DOHH2 (cell line): ENCODE results near the gene LUZP1.

Experiments
- EZH2phosphoT487 ChIP-seq: fragments of 200-600 bp; sonication (generic); IDR thresholded peaks from 2 replicates; pipeline ENCODE4 v1.6.1; 2017; ENCODE audit warnings: borderline replicate concordance, mild to moderate bottlenecking, antibody characterized with exemption, low read length, moderate library complexity, mixed read lengths
- TF ChIP-seq, protein P1 (sequence below): fragments of 200-600 bp; sonication (generic); IDR thresholded peaks from one replicate; pipeline ENCODE4 v1.5.1; 2014; ENCODE audit warnings: antibody characterized with exemption, mild to moderate bottlenecking, low read depth, low read length; ENCODE audit not compliant: poor library complexity, severe bottlenecking

DNA sequence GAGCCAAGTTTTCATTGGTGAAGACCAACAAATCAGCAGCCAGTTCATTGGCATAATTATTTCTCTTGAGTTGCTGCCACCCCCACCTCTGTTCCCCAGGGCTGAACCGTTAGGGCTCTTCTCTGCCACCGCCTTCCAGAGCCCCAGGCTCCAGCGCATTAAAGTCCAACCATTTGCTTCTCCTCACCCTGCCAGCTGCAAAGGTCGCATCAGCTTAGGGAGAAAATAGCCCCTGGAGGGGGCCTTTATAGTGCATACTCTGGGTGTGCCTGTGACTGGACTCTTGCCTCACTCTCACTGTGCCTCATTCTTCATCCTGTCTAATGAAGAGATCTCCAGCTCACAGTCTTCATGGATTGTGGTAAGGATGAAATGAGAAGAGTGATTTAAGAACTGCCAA lies 99.0 kb downstream of the LUZP1 start:
- TF ChIP-seq, protein P1, sequence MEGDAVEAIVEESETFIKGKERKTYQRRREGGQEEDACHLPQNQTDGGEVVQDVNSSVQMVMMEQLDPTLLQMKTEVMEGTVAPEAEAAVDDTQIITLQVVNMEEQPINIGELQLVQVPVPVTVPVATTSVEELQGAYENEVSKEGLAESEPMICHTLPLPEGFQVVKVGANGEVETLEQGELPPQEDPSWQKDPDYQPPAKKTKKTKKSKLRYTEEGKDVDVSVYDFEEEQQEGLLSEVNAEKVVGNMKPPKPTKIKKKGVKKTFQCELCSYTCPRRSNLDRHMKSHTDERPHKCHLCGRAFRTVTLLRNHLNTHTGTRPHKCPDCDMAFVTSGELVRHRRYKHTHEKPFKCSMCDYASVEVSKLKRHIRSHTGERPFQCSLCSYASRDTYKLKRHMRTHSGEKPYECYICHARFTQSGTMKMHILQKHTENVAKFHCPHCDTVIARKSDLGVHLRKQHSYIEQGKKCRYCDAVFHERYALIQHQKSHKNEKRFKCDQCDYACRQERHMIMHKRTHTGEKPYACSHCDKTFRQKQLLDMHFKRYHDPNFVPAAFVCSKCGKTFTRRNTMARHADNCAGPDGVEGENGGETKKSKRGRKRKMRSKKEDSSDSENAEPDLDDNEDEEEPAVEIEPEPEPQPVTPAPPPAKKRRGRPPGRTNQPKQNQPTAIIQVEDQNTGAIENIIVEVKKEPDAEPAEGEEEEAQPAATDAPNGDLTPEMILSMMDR = no peak
- no peak for TF ChIP-seq EZH2phosphoT487
